ENCODE measurements around the gene UBE2D2. TPM values are rescaled to one million over a fixed set of nuclear protein-coding genes. Genes with fewer than 3 reads are reported as not detected.

UBE2D2 gene
- total RNA-seq = 102 and 106 TPM in 2 replicates

DNA sequence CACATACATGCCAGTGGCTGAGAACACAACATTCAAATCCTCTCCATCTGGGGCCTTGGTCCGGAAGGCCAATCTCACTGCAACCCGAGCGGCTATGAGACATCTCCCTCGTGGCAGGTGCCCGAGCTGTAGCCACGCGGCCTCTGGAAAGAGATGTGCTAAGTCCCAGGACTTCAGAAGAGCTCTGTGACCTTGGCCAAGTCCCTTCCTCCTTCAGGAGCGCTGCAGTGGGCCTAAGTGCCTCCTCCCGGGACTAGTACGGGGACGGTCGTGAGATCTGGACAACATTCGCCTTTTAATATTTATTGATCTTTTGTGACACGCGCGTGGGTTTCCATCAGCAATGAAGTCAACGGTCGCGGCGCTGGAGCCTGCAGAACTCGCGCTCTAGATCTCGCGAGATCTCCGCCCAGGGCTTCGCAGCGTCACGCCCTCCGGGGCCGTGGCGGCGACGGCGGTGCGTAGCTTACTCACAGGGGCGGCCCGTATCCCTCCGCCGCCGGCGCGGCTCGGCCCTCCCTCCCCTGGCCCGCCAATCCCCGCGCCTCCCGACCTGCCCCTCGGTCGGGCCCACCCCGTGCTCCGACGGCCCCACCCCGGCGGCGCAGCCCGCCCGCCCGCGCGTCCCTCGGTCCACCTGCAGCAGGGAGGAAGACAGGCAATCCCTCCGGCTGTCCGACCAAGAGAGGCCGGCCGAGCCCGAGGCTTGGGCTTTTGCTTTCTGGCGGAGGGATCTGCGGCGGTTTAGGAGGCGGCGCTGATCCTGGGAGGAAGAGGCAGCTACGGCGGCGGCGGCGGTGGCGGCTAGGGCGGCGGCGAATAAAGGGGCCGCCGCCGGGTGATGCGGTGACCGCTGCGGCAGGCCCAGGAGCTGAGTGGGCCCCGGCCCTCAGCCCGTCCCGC lies at the start of gene UBE2D2:
UBE2D2 (plus strand) TSS at position 588 of the 903 bp plus-strand sequence. CDS start 453 bp downstream, outside the sequence.

DNA sequence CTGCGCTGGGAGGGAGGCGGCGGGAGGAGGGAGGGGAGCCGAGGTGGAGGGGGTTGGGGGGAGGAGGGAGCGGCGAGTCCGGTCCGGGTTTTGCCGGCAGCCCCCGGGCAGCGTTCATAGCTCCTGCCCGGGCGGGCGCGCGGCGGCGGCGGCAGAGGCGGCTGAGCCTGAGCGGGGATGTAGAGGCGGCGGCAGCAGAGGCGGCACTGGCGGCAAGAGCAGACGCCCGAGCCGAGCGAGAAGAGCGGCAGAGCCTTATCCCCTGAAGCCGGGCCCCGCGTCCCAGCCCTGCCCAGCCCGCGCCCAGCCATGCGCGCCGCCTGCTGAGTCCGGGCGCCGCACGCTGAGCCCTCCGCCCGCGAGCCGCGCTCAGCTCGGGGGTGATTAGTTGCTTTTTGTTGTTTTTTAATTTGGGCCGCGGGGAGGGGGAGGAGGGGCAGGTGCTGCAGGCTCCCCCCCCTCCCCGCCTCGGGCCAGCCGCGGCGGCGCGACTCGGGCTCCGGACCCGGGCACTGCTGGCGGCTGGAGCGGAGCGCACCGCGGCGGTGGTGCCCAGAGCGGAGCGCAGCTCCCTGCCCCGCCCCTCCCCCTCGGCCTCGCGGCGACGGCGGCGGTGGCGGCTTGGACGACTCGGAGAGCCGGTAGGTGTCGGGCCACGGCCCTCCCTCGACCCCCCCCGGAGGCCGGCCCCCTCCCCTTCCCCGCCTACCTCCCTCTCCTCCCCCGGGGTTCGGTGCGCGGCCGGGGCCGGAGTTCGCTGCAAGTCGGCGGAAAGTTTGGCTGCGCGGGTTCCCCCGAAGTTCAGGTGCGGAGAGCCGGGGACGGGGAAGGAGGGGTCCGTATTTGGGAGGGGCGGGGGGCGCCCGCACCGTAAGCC lies 87.3 kb downstream of the UBE2D2 start, which contains the start of gene CXXC5:
CXXC5 (plus strand) TSS at position 145 of the 877 bp plus-strand sequence. CDS start 32,175 bp downstream, outside the sequence.

Small RNAs within 50 kb of the gene (small RNA-seq; reads per million reads assigned to genes)
- not detected for gene RF00019

Other genes with a start within 250 kb of the UBE2D2 start
- gene PAIP2, start 219.5 kb upstream of the UBE2D2 start, total RNA-seq = 103 TPM in 2 replicates
- gene SLC23A1, start 178.0 kb upstream of the UBE2D2 start, total RNA-seq = not detected in 2 replicates
- gene MZB1, start 171.4 kb upstream of the UBE2D2 start, total RNA-seq = 0.07 TPM in 1 of 2 replicates, not detected in the other
- gene PROB1, start 166.2 kb upstream of the UBE2D2 start, total RNA-seq = 1.7 and 3.2 TPM in 2 replicates
- 6.4 and 6.5 TPM in 2 replicates for gene SPATA24, start 157.2 kb upstream of the UBE2D2 start, total RNA-seq
- gene DNAJC18, start 121.8 kb upstream of the UBE2D2 start, total RNA-seq = 12.6 and 15.8 TPM in 2 replicates
- gene ECSCR, start 98.6 kb upstream of the UBE2D2 start, total RNA-seq = 274 and 317 TPM in 2 replicates
- 0.13 TPM in 1 of 2 replicates, not detected in the other for gene SMIM33, start 90.3 kb upstream of the UBE2D2 start, total RNA-seq
- 65.8 and 92.9 TPM in 2 replicates for gene STING1, start 78.6 kb upstream of the UBE2D2 start, total RNA-seq
- 4.0 and 6.0 TPM in 2 replicates for gene CXXC5, start 87.0 kb downstream of the UBE2D2 start, total RNA-seq
- not detected in 2 replicates for gene PSD2, start 234.5 kb downstream of the UBE2D2 start, total RNA-seq

All from thoracic aorta endothelial cell (primary cell).